ENCODE data around the gene MUC22. TPM values are rescaled to one million over a fixed set of nuclear protein-coding genes. Genes with fewer than 3 reads are reported as not detected.

The MUC22 gene
- total and polyA plus RNA-seq, 10 of the 15 experiments (the other 5 are each of a cell fraction or from before 2014, with no cell fraction given) = under 0.01 to 0.09 (median 0.04) TPM; not detected in 4

GRCh38 chr6:31058128-31058894 lies 48.0 kb downstream of the MUC22 start:
- H3K27me3 ChIP-seq (replicated peaks in 1 of 2; ENCODE audit: control insufficient read depth in 2 of 2, insufficient read depth in 2 of 2, low read length in 1 of 2) = no peaks in the 10 kb centered on the region; a peak in 1 of 4 replicates
- CTCF ChIA-PET = interaction anchor here (1.2 kb wide), 1 partner anchor 29 kb away, joined by 4 read pairs; no protein-coding TSS in a partner anchor
- SMC1A ChIA-PET (ENCODE audit: uncharacterized antibody, unreplicated experiment) = no interaction called here
- H3K36me3 ChIP-seq (ENCODE audit: control insufficient read depth in 2 of 2, insufficient read depth in 2 of 2, low read length in 1 of 2) = 0 out of 4 replicates have a peak, but pooled peaks cover 0 to 2% of the 10 kb centered on the region in 2 experiments
- no peak overlapping the region for H3K27ac ChIP-seq (ENCODE audit: control insufficient read depth, insufficient read depth)
- H3K79me2 ChIP-seq (ENCODE audit: control insufficient read depth, insufficient read depth, low read length) = no peaks in the 10 kb centered on the region; the same call in 1 of the 2 replicates
- H3K4me3 ChIP-seq = no peak overlapping the region
- in situ Hi-C loops (cut with MboI) = no loop called here
- ATAC-seq (peak; percentile 68), FAIRE-seq (peak; percentile 27), DNase-seq (ENCODE audit: low read depth, low spot score) (no peak)
- H4K20me1 ChIP-seq (ENCODE audit: control insufficient read depth, insufficient read depth) = no peaks in the 10 kb centered on the region; the same call in 1 of the 2 replicates
- POLR2A ChIA-PET = no interaction called here
- RAD21 ChIA-PET (ENCODE audit: unreplicated experiment) = interaction anchor here (0.6 kb wide), 1 partner anchor 592 kb away, joined by 3 read pairs; no protein-coding TSS in a partner anchor
- no peak overlapping the region for H3K9ac ChIP-seq (ENCODE audit: control insufficient read depth, insufficient read depth, low read length)
- no peaks in the 10 kb centered on the region for H3K4me1 ChIP-seq (ENCODE audit: control insufficient read depth, insufficient read depth, low read length)
- no peak overlapping the region for H2AFZ ChIP-seq (ENCODE audit: control insufficient read depth, low read depth, low read length)
- no TSS peak for BruUV-seq (replicated peaks)
- H3K4me2 ChIP-seq (ENCODE audit: control insufficient read depth, insufficient read depth) = no peak overlapping the region
- TF ChIP-seq MEF2B (IDR thresholded peaks at IDR 0.05; ENCODE audit: partially characterized antibody, poor library complexity, severe bottlenecking) = no peak
- peak; percentile 63; the same call in 1 of the 2 replicates for TF ChIP-seq NR2F1 (conservative IDR thresholded peaks at IDR 0.05)
- TF ChIP-seq RUNX3 (IDR thresholded peaks at IDR 0.05; ENCODE audit: low read length) = no peak
- TF ChIP-seq, protein P1, sequence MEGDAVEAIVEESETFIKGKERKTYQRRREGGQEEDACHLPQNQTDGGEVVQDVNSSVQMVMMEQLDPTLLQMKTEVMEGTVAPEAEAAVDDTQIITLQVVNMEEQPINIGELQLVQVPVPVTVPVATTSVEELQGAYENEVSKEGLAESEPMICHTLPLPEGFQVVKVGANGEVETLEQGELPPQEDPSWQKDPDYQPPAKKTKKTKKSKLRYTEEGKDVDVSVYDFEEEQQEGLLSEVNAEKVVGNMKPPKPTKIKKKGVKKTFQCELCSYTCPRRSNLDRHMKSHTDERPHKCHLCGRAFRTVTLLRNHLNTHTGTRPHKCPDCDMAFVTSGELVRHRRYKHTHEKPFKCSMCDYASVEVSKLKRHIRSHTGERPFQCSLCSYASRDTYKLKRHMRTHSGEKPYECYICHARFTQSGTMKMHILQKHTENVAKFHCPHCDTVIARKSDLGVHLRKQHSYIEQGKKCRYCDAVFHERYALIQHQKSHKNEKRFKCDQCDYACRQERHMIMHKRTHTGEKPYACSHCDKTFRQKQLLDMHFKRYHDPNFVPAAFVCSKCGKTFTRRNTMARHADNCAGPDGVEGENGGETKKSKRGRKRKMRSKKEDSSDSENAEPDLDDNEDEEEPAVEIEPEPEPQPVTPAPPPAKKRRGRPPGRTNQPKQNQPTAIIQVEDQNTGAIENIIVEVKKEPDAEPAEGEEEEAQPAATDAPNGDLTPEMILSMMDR (IDR thresholded peaks at IDR 0.05 in 2 of 3, conservative IDR thresholded peaks at IDR 0.05 in 1 of 3; ENCODE audit: control insufficient read depth in 2 of 3, extremely low read depth in 1 of 3, insufficient read depth in 1 of 3, low read depth in 3 of 3, low read length in 3 of 3) = peak; percentile 42 to 57 (median 53)
- TF ChIP-seq ZZZ3 (IDR thresholded peaks at IDR 0.05; ENCODE audit: control insufficient read depth, insufficient read length, low read depth) = no peak
- no peak for TF ChIP-seq ZNF24 (IDR thresholded peaks at IDR 0.05)
- TF ChIP-seq, protein P2, sequence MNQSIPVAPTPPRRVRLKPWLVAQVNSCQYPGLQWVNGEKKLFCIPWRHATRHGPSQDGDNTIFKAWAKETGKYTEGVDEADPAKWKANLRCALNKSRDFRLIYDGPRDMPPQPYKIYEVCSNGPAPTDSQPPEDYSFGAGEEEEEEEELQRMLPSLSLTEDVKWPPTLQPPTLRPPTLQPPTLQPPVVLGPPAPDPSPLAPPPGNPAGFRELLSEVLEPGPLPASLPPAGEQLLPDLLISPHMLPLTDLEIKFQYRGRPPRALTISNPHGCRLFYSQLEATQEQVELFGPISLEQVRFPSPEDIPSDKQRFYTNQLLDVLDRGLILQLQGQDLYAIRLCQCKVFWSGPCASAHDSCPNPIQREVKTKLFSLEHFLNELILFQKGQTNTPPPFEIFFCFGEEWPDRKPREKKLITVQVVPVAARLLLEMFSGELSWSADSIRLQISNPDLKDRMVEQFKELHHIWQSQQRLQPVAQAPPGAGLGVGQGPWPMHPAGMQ (IDR thresholded peaks at IDR 0.05; ENCODE audit: borderline replicate concordance) = no peak
- TF ChIP-seq JUNB (IDR thresholded peaks at IDR 0.05) = no peak
- 58% methylated on average over 10 of the region's 10 CpGs for WGBS (ENCODE audit: insufficient coverage, insufficient replicate concordance, low lambda C conversion rate, missing lambda C conversion rate)
- intact Hi-C loops (cut with micrococcal nuclease; ENCODE audit: unreplicated experiment) = no loop called here
- H3K9me3 ChIP-seq (replicated peaks; ENCODE audit: control insufficient read depth, insufficient read depth, low read length) = peaks cover 8% of the 10 kb centered on the region; the same call in 2 of the 3 replicates

Data from GM12878 (cell line).